ENCODE data around the gene BLOC1S1. TPM values are rescaled to one million over a fixed set of nuclear protein-coding genes. Genes with fewer than 3 reads are reported as not detected.

The BLOC1S1 gene
- total RNA-seq = 100 to 1,000 TPM; 159 to 253 (median 196) TPM

- intact Hi-C loops (cut with DNase I) = no loop called here
- Histone ChIP-seq H3K36me3 (peaks cover 0 to 11% (median 0%) of the 10 kb centered on the region in 4 donors), H3K4me1 (peaks cover 69 to 94% (median 92%) of the 10 kb centered on the region in 4 donors), H3K9me3 (no peaks in the 10 kb centered on the region), H3K27ac (replicated peaks in 1 of 4) (peak within 1 kb of the TSS; percentile 89 to 100 (median 98)), H3K27me3 (no peaks in the 10 kb centered on the region), H3K4me3 (peak within 1 kb of the TSS; percentile 58 to 71 (median 64))
- TF ChIP-seq EP300 (IDR thresholded peaks at IDR 0.05) (no peak), CTCF (IDR thresholded peaks at IDR 0.05) (peak in 2 of 3 experiments; percentile 4 to 10), POLR2AphosphoS5 (IDR thresholded peaks at IDR 0.05) (peak; percentile 83 to 95), POLR2A (IDR thresholded peaks at IDR 0.05; ENCODE audit: low read depth) (peak; percentile 66)
- peak; percentile 98 for DNase-seq (ENCODE audit: extremely low spot score)
- 0% methylated on average over 22 of the region's 42 CpGs for whole genome bisulfite sequencing
Observed at GRCh38 chr12:55715833-55716581, at the start of gene BLOC1S1. Gene BLOC1S1 (plus strand): TSS chr12:55716046. CDS start chr12:55716052, 6 bp downstream.

DNA sequence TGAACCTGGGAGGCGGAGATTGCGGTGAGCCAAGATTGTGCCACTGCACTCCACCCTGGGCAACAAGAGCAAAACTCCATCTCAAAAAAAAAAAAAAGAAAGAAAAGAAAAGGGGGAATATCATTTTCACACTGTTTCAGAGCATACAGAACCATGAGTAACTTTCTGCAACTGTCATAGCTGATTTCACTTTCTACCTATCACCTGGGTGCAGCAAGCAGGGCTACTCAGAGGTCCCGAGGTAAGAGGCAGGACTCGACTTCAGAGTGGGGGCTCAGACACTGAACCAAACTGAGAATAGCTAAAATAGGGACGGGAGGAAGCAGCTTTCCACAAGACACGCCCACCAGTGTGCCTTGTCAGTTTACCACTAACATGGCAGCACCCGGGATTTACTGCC, 49.3 kb upstream of the BLOC1S1 start:
- Histone ChIP-seq H3K4me1 (no peaks in the 10 kb centered on the region), H3K36me3 (no peaks in the 10 kb centered on the region), H3K9me3 (no peaks in the 10 kb centered on the region), H3K27me3 (no peaks in the 10 kb centered on the region), H3K27ac (replicated peaks in 1 of 4) (no peak overlapping the region), H3K4me3 (no peak overlapping the region)
- no peak for DNase-seq (ENCODE audit: extremely low spot score)
- TF ChIP-seq POLR2A (IDR thresholded peaks at IDR 0.05; ENCODE audit: low read depth) = no peak
- TF ChIP-seq CTCF (IDR thresholded peaks at IDR 0.05) = no peak
- no peak for TF ChIP-seq POLR2AphosphoS5 (IDR thresholded peaks at IDR 0.05)
- intact Hi-C loops (cut with DNase I) = no loop called here
- 81% methylated on average over 7 of the region's 7 CpGs for WGBS

GRCh38 chr12:55670276-55670675, 45.6 kb upstream of the BLOC1S1 start:
- no peak overlapping the region for H3K4me3 ChIP-seq
- intact Hi-C loops (cut with DNase I) = no loop called here
- no peak for DNase-seq (ENCODE audit: extremely low spot score)
- H3K27me3 ChIP-seq = no peaks in the 10 kb centered on the region
- no peaks in the 10 kb centered on the region for H3K36me3 ChIP-seq
- no peak overlapping the region for H3K27ac ChIP-seq (replicated peaks in 1 of 4)
- no peaks in the 10 kb centered on the region for H3K4me1 ChIP-seq
- TF ChIP-seq POLR2AphosphoS5 (IDR thresholded peaks at IDR 0.05) = no peak
- no peak for TF ChIP-seq EP300 (IDR thresholded peaks at IDR 0.05)
- TF ChIP-seq POLR2A (IDR thresholded peaks at IDR 0.05; ENCODE audit: low read depth) = no peak
- TF ChIP-seq CTCF (IDR thresholded peaks at IDR 0.05) = no peak
- H3K9me3 ChIP-seq = no peaks in the 10 kb centered on the region

- Histone ChIP-seq H3K9me3 (no peaks in the 10 kb centered on the region), H3K27ac (replicated peaks in 1 of 4) (no peak overlapping the region), H3K4me3 (no peak overlapping the region), H3K27me3 (no peaks in the 10 kb centered on the region), H3K4me1 (no peaks in the 10 kb centered on the region), H3K36me3 (no peaks in the 10 kb centered on the region)
- intact Hi-C loops (cut with DNase I) = no loop called here
- no peak for DNase-seq (ENCODE audit: extremely low spot score)
- TF ChIP-seq EP300 (IDR thresholded peaks at IDR 0.05) (no peak), CTCF (IDR thresholded peaks at IDR 0.05) (no peak), POLR2AphosphoS5 (IDR thresholded peaks at IDR 0.05) (no peak), POLR2A (IDR thresholded peaks at IDR 0.05; ENCODE audit: low read depth) (no peak)
- 63% methylated on average over 4 of the region's 4 CpGs for WGBS
Observed at GRCh38 chr12:55671746-55672145, 44.1 kb upstream of the BLOC1S1 start.

GRCh38 chr12:55673638-55674037, 42.2 kb upstream of the BLOC1S1 start:
- Histone ChIP-seq H3K4me3 (no peak overlapping the region), H3K4me1 (no peaks in the 10 kb centered on the region), H3K9me3 (no peaks in the 10 kb centered on the region), H3K27ac (replicated peaks in 1 of 4) (no peak overlapping the region), H3K36me3 (no peaks in the 10 kb centered on the region), H3K27me3 (no peaks in the 10 kb centered on the region)
- intact Hi-C loops (cut with DNase I) = no loop called here
- TF ChIP-seq CTCF (IDR thresholded peaks at IDR 0.05) = no peak
- no peak for TF ChIP-seq POLR2AphosphoS5 (IDR thresholded peaks at IDR 0.05)
- no peak for TF ChIP-seq EP300 (IDR thresholded peaks at IDR 0.05)
- TF ChIP-seq POLR2A (IDR thresholded peaks at IDR 0.05; ENCODE audit: low read depth) = no peak
- DNase-seq (ENCODE audit: extremely low spot score) = no peak

All from esophagus muscularis mucosa (tissue), 4 donors.